Endothelial cell of umbilical vein (primary cell): Measurements from ENCODE around the gene TRIM25. TPM values are rescaled to one million over a fixed set of nuclear protein-coding genes. Genes with fewer than 3 reads are reported as not detected.

ENCODE experiments used
- BruUV-seq: library from RNA; stranded (reverse); fragments of 400-500 nt; replicated peaks from 2 replicates; lab custom pipeline; 2021; lab: Mats Ljungman, UMichigan
- CTCF ChIA-PET: fragments of 300-600, 350-600 bp; sonication (Branson Sonifier 250); formaldehyde crosslinking; loops from one replicate; lab custom pipeline; 2021; ENCODE audit warnings: antibody characterized with exemption, inconsistent platforms; lab: Charles Lee
- POLR2A ChIA-PET: fragments of 300-600, 350-600 bp; sonication (Branson Sonifier 250); formaldehyde crosslinking; loops from one replicate; lab custom pipeline; 2021; ENCODE audit warnings: antibody characterized with exemption, inconsistent platforms; lab: Charles Lee
- DNase-seq: peaks from one replicate; pipeline ENCODE4 v3.0.0-alpha.2; 2011; ENCODE audit warnings: low read depth, low spot score
- FAIRE-seq: peaks from 2 replicates; lab custom pipeline; 2011; peaks lifted over from hg19 to GRCh38; lab: Jason Lieb, UNC
- H2AFZ ChIP-seq: 2 replicates; pipeline ENCODE4 v1.6.0; 2012; ENCODE audit warnings: low read depth, low read length, control low read depth, inconsistent platforms
- H3K27ac ChIP-seq: 2 replicates; pipeline ENCODE4 v1.5.1; 2011; ENCODE audit warnings: low read depth, mild to moderate bottlenecking, control low read depth, low read length, moderate library complexity; ENCODE audit not compliant: insufficient read depth
- H3K27me3 ChIP-seq, 2 experiments: 2 replicates each; pipeline versions ENCODE4 v1.6.0 to v1.6.1; 2011; ENCODE audit warnings: low read length in 2 of 2, mixed read lengths in 1 of 2; ENCODE audit not compliant: control insufficient read depth in 2 of 2, insufficient read depth in 2 of 2
- H3K36me3 ChIP-seq, 2 experiments: 2 replicates in 1 of 2; 3 replicates in 1 of 2; pipeline ENCODE4 v1.5.1; 2011; ENCODE audit warnings: low read length in 2 of 2, mild to moderate bottlenecking in 1 of 2, moderate library complexity in 1 of 2; ENCODE audit not compliant: control insufficient read depth in 2 of 2, insufficient read depth in 2 of 2; ENCODE audit errors: extremely low read depth in 1 of 2
- H3K4me1 ChIP-seq: 3 replicates; pipeline ENCODE4 v1.5.1; 2011; ENCODE audit warnings: mild to moderate bottlenecking, low read length; ENCODE audit not compliant: control insufficient read depth, insufficient read depth; ENCODE audit errors: extremely low read depth
- H3K4me2 ChIP-seq: 2 replicates; pipeline ENCODE4 v1.6.1; 2011; ENCODE audit warnings: low read length, control low read depth, mixed read lengths; ENCODE audit not compliant: insufficient read depth
- H3K4me3 ChIP-seq, 3 experiments: fragments of 200-600 bp in 1 of 3; sonication (generic), shearing (Covaris generic) in 1 of 3; replicated peaks in 1 of 3; 2 replicates each; pipeline ENCODE4 v1.5.1; 2011 to 2016; ENCODE audit warnings: control low read depth in 3 of 3, low read length in 3 of 3, mild to moderate bottlenecking in 2 of 3, inconsistent platforms in 1 of 3, low read depth in 1 of 3, moderate library complexity in 1 of 3; ENCODE audit not compliant: insufficient read depth in 1 of 3
- H3K79me2 ChIP-seq: 2 replicates; pipeline ENCODE4 v1.6.0; 2012; ENCODE audit warnings: low read length, inconsistent platforms; ENCODE audit not compliant: control insufficient read depth, insufficient read depth
- H3K9ac ChIP-seq: replicated peaks from 2 replicates; pipeline ENCODE3; 2011; ENCODE audit warnings: low read length, control low read depth; ENCODE audit not compliant: insufficient read depth; ENCODE audit errors: extremely low read depth
- H3K9me1 ChIP-seq: replicated peaks from 3 replicates; pipeline ENCODE4 v1.6.0; 2011; ENCODE audit warnings: mild to moderate bottlenecking, low read length; ENCODE audit not compliant: control insufficient read depth, insufficient read depth; ENCODE audit errors: extremely low read depth
- H3K9me3 ChIP-seq: replicated peaks from 2 replicates; pipeline ENCODE4 v1.5.1; 2012; ENCODE audit warnings: low read length, inconsistent platforms; ENCODE audit not compliant: control insufficient read depth, insufficient read depth
- H4K20me1 ChIP-seq: replicated peaks from 2 replicates; pipeline ENCODE3; 2011; ENCODE audit warnings: mild to moderate bottlenecking, low read length; ENCODE audit not compliant: control insufficient read depth, insufficient read depth; ENCODE audit errors: extremely low read depth
- EZH2 ChIP-seq: IDR thresholded peaks from 2 replicates; pipeline ENCODE4 v1.6.1; 2012; ENCODE audit warnings: borderline replicate concordance, low read depth, mild to moderate bottlenecking, moderate library complexity, low read length, inconsistent platforms; ENCODE audit not compliant: severe bottlenecking
- FOS ChIP-seq: IDR thresholded peaks from 2 replicates; pipeline ENCODE4 v1.6.1; 2011; ENCODE audit warnings: mild to moderate bottlenecking, low read length, moderate library complexity, borderline replicate concordance; ENCODE audit not compliant: insufficient read depth
- GATA2 ChIP-seq: IDR thresholded peaks from 2 replicates; pipeline ENCODE4 v1.7.0; 2011; ENCODE audit warnings: low read depth, mild to moderate bottlenecking, moderate library complexity, mixed read lengths, low read length; ENCODE audit not compliant: insufficient read length, insufficient read depth
- JUN ChIP-seq: IDR thresholded peaks from 2 replicates; pipeline ENCODE4 v1.6.1; 2011; ENCODE audit warnings: borderline replicate concordance, low read depth; ENCODE audit not compliant: insufficient read length, insufficient read depth
- MYC ChIP-seq: IDR thresholded peaks from one replicate; pipeline ENCODE4 v1.6.1; 2011; ENCODE audit warnings: mild to moderate bottlenecking, low read depth, low read length
- POLR2A ChIP-seq: IDR thresholded peaks from 2 replicates; pipeline ENCODE4 v1.6.1; 2012; ENCODE audit warnings: low read depth, mild to moderate bottlenecking, control low read depth, low read length
- POLR2AphosphoS5 ChIP-seq: IDR thresholded peaks from 2 replicates; pipeline ENCODE4 v1.6.1; 2012; ENCODE audit warnings: low read depth, mild to moderate bottlenecking, control low read depth, low read length, moderate library complexity; ENCODE audit not compliant: insufficient read depth
- dilution Hi-C: fragments of 300-500 bp; cut with MboI; formaldehyde crosslinking; loops from one replicate; pipeline ENCODE4 v1.15.0; 2019; ENCODE audit warnings: low sequenced_read_pairs; ENCODE audit not compliant: extremely low pct_ligation_motif_present
- intact Hi-C: fragments of 100-400 bp; cut with micrococcal nuclease; formaldehyde crosslinking; loops from one replicate; pipeline ENCODE4 v1.10.0; 2022
- polyA plus RNA-seq, 4 experiments: library from polyadenylated mRNA; depleted of rRNA in 3 of 4; stranded (reverse) in 3 of 4; unstranded in 1 of 4; fragments of >200 nt; gene quantifications; 2 replicates each; pipeline versions ENCODE4 v1.2.1 to v1.2.3, GENCODE V29; 2011 to 2012; ENCODE audit warnings: missing spikeins in 1 of 4
- total RNA-seq: library from RNA; stranded (reverse); gene quantifications from 2 replicates; pipeline ENCODE4 v1.2.3, GENCODE V29; 2021
- TF ChIP-seq, protein P1 (sequence below), 2 donors: IDR thresholded peaks; 1 replicate in 1 of 2; 2 replicates in 1 of 2; pipeline ENCODE4 v1.5.1; 2011; ENCODE audit warnings: low read length in 2 of 2, mild to moderate bottlenecking in 2 of 2, moderate library complexity in 2 of 2, control low read depth in 1 of 2, inconsistent platforms in 1 of 2, low read depth in 1 of 2; ENCODE audit not compliant: insufficient read depth in 1 of 2; ENCODE audit errors: extremely low read depth in 1 of 2
- TF ChIP-seq, protein P2 (sequence below): IDR thresholded peaks from 2 replicates; pipeline ENCODE4 v1.6.1; 2011; ENCODE audit not compliant: insufficient read depth, insufficient read length

The TRIM25 gene
- total and polyA plus RNA-seq, 2 donors (not counting 3 experiments of a cell fraction or from before 2014, with no cell fraction given): 42.8 to 98.4 TPM

DNA sequence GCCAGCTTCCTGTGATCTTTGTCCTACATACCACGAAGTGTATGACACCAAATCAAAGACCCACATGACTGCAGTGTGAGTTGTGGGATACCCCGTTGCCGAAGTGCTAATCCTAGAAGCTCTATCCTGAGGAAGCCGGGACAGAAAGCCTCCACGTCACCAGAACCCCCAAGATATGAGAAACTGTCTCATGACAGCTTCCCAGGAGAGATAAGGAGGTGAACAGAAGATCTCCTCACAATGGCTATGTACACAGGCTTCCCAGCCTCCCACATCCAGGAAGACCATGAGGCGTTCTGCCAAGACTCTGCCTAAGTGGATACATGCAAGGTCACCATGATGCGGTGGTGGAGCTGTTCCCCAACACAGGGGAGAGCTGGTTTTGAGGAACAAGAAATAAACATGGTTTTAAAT is 37.1 kb downstream of the TRIM25 start:
- no peaks in the 10 kb centered on the region for H3K79me2 ChIP-seq
- BruUV-seq: no TSS peak
- no peak for TF ChIP-seq JUN
- TF ChIP-seq, protein P1, sequence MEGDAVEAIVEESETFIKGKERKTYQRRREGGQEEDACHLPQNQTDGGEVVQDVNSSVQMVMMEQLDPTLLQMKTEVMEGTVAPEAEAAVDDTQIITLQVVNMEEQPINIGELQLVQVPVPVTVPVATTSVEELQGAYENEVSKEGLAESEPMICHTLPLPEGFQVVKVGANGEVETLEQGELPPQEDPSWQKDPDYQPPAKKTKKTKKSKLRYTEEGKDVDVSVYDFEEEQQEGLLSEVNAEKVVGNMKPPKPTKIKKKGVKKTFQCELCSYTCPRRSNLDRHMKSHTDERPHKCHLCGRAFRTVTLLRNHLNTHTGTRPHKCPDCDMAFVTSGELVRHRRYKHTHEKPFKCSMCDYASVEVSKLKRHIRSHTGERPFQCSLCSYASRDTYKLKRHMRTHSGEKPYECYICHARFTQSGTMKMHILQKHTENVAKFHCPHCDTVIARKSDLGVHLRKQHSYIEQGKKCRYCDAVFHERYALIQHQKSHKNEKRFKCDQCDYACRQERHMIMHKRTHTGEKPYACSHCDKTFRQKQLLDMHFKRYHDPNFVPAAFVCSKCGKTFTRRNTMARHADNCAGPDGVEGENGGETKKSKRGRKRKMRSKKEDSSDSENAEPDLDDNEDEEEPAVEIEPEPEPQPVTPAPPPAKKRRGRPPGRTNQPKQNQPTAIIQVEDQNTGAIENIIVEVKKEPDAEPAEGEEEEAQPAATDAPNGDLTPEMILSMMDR (IDR thresholded peaks at IDR 0.05; ENCODE audit: extremely low read depth in 1 of 2, insufficient read depth in 1 of 2, low read depth in 1 of 2, low read length in 2 of 2): no peak
- no peak for TF ChIP-seq POLR2AphosphoS5
- no peak for TF ChIP-seq POLR2A
- TF ChIP-seq EZH2: no peak
- no peak for TF ChIP-seq MYC
- no peak for TF ChIP-seq FOS
- TF ChIP-seq, protein P2, sequence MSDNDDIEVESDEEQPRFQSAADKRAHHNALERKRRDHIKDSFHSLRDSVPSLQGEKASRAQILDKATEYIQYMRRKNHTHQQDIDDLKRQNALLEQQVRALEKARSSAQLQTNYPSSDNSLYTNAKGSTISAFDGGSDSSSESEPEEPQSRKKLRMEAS: no peak
- no peak for TF ChIP-seq GATA2
- no peak overlapping the region for H2AFZ ChIP-seq
- DNase-seq (no peak), FAIRE-seq (no peak)
- no peaks in the 10 kb centered on the region for H3K36me3 ChIP-seq
- intact Hi-C loops (no loop called here), dilution Hi-C loops (no loop called here)
- no peaks in the 10 kb centered on the region for H3K9me3 ChIP-seq
- no peak overlapping the region for H3K27ac ChIP-seq
- no peaks in the 10 kb centered on the region for H3K9me1 ChIP-seq
- H3K4me1 ChIP-seq: no peaks in the 10 kb centered on the region
- no peak overlapping the region for H3K4me3 ChIP-seq
- no peak overlapping the region for H3K9ac ChIP-seq
- H3K4me2 ChIP-seq: no peak overlapping the region
- H4K20me1 ChIP-seq: no peaks in the 10 kb centered on the region
- POLR2A ChIA-PET: no interaction called here
- no peaks in the 10 kb centered on the region for H3K27me3 ChIP-seq
- CTCF ChIA-PET: interaction anchor here (1.1 to 2.5 kb wide), 3 partner anchors 9 to 63 kb away, joined by 4 to 7 read pairs (median 4); no protein-coding TSS in a partner anchor
